NCI-H2196 (cell line): ENCODE measurements around the gene MRPS22.
"Not testable (repeated sequence)": the region's sequence is repeated elsewhere in the genome, so short reads cannot be mapped to it uniquely, and the experiment has no call there.

Source experiments
- DNase-seq: peaks from one replicate; lab custom pipeline; 2025; ENCODE audit not compliant: unreplicated experiment; lab: John Stamatoyannopoulos, UW

The MRPS22 gene

GRCh38 chr3:139334675-139335074, 9.1 kb upstream of the MRPS22 start:
- not testable (repeated sequence) for DNase-seq

GRCh38 chr3:139338405-139338804, 5.4 kb upstream of the MRPS22 start:
- no peak for DNase-seq

GRCh38 chr3:139339219-139339906, 4.5 kb upstream of the MRPS22 start:
- no peak for DNase-seq

- DNase-seq: no peak
Measured at GRCh38 chr3:139340784-139341183, 3.0 kb upstream of the MRPS22 start.

- DNase-seq: no peak
Measured at GRCh38 chr3:139342054-139342453, 1.8 kb upstream of the MRPS22 start.

- DNase-seq: no peak
Measured at GRCh38 chr3:139346771-139347170, 3.0 kb downstream of the MRPS22 start.

GRCh38 chr3:139353920-139354556, 10.2 kb downstream of the MRPS22 start:
- DNase-seq: peak; percentile 70

GRCh38 chr3:139354661-139355060, 10.8 kb downstream of the MRPS22 start:
- DNase-seq: no peak

- no peak for DNase-seq
Measured at GRCh38 chr3:139355476-139355875, 11.7 kb downstream of the MRPS22 start.

GRCh38 chr3:139355891-139356290, 12.1 kb downstream of the MRPS22 start:
- no peak for DNase-seq

GRCh38 chr3:139357899-139358298, 14.1 kb downstream of the MRPS22 start:
- DNase-seq: no peak

GRCh38 chr3:139358841-139359562, 15.2 kb downstream of the MRPS22 start:
- peak; percentile 82 for DNase-seq

GRCh38 chr3:139361276-139361675, 17.5 kb downstream of the MRPS22 start:
- no peak for DNase-seq

- no peak for DNase-seq
Measured at GRCh38 chr3:139364549-139364948, 20.7 kb downstream of the MRPS22 start.

- no peak for DNase-seq
Measured at GRCh38 chr3:139374099-139374498, 30.3 kb downstream of the MRPS22 start.

GRCh38 chr3:139377378-139377777, 33.6 kb downstream of the MRPS22 start:
- DNase-seq: no peak

GRCh38 chr3:139378587-139379241, 34.9 kb downstream of the MRPS22 start:
- DNase-seq: peak; percentile 47

- no peak for DNase-seq
Measured at GRCh38 chr3:139380575-139380974, 36.8 kb downstream of the MRPS22 start.

- not testable (repeated sequence) for DNase-seq
Measured at GRCh38 chr3:139382291-139382690, 38.5 kb downstream of the MRPS22 start.

GRCh38 chr3:139388077-139388476, 44.3 kb downstream of the MRPS22 start:
- DNase-seq: no peak

GRCh38 chr3:139388821-139389551, 45.2 kb downstream of the MRPS22 start:
- DNase-seq: no peak
